ENCODE measurements around the gene MAGI1.

The MAGI1 gene

GRCh38 chr3:65331730-65332129 is 707.0 kb downstream of the MAGI1 start:
- DNase-seq, result no peak

- no peak for DNase-seq
Measured at GRCh38 chr3:65330072-65330471, 708.6 kb downstream of the MAGI1 start.

- no peak for DNase-seq
Measured at GRCh38 chr3:65328148-65328547, 710.6 kb downstream of the MAGI1 start.

- DNase-seq, result no peak
Measured at GRCh38 chr3:65326574-65326973, 712.1 kb downstream of the MAGI1 start.

GRCh38 chr3:65322910-65323309 is 715.8 kb downstream of the MAGI1 start:
- no peak for DNase-seq

GRCh38 chr3:65318231-65318630 is 720.5 kb downstream of the MAGI1 start:
- DNase-seq, result peak; percentile 64

GRCh38 chr3:65314916-65315315 is 723.8 kb downstream of the MAGI1 start:
- DNase-seq, result no peak

GRCh38 chr3:65314269-65314668 is 724.4 kb downstream of the MAGI1 start:
- no peak for DNase-seq

- DNase-seq, result no peak
Measured at GRCh38 chr3:65313666-65314065, 725.1 kb downstream of the MAGI1 start.

- DNase-seq, result no peak
Measured at GRCh38 chr3:65305836-65306235, 732.9 kb downstream of the MAGI1 start.
